Mesothelial cell of epicardium (in vitro differentiated cells): ENCODE results near the gene RIN2. TPM values are rescaled to one million over a fixed set of nuclear protein-coding genes. Genes with fewer than 3 reads are reported as not detected.

ENCODE experiments used
- DNase-seq, 2 experiments: peaks; one replicate each; pipeline ENCODE4 v3.0.0; 2021; ENCODE audit warnings: low spot score in 2 of 2; ENCODE audit not compliant: unreplicated experiment in 2 of 2
- H3K27ac Mint-ChIP-seq: 2 replicates; pipeline ENCODE4 v1.8.0; 2021; ENCODE audit warnings: mixed read lengths
- H3K27me3 Mint-ChIP-seq: 2 replicates; pipeline ENCODE4 v1.8.0; 2021; ENCODE audit warnings: low read depth, mixed read lengths
- H3K36me3 Mint-ChIP-seq: 2 replicates; pipeline ENCODE4 v1.8.0; 2021; ENCODE audit warnings: mixed read lengths
- H3K4me1 Mint-ChIP-seq: 2 replicates; pipeline ENCODE4 v1.8.0; 2021; ENCODE audit warnings: mixed read lengths
- H3K4me3 Mint-ChIP-seq: 2 replicates; pipeline ENCODE4 v1.8.0; 2021; ENCODE audit warnings: mild to moderate bottlenecking, moderate library complexity, mixed read lengths
- H3K9me3 Mint-ChIP-seq: 2 replicates; pipeline ENCODE4 v1.8.0; 2021; ENCODE audit warnings: mixed read lengths
- total RNA-seq: library from RNA; stranded (reverse); gene quantifications from 3 replicates; pipeline ENCODE4 v1.2.1, GENCODE V29; 2021
- TF ChIP-seq, protein P1 (sequence below): fragments of 200-600 bp; sonication (generic); IDR thresholded peaks from one replicate; pipeline ENCODE4 v1.5.0; 2021; ENCODE audit warnings: antibody characterized with exemption; ENCODE audit not compliant: unreplicated experiment

Gene RIN2
- 57.9 to 63.1 TPM (median 59.4 TPM) in 3 replicates for total RNA-seq

- TF ChIP-seq, protein P1, sequence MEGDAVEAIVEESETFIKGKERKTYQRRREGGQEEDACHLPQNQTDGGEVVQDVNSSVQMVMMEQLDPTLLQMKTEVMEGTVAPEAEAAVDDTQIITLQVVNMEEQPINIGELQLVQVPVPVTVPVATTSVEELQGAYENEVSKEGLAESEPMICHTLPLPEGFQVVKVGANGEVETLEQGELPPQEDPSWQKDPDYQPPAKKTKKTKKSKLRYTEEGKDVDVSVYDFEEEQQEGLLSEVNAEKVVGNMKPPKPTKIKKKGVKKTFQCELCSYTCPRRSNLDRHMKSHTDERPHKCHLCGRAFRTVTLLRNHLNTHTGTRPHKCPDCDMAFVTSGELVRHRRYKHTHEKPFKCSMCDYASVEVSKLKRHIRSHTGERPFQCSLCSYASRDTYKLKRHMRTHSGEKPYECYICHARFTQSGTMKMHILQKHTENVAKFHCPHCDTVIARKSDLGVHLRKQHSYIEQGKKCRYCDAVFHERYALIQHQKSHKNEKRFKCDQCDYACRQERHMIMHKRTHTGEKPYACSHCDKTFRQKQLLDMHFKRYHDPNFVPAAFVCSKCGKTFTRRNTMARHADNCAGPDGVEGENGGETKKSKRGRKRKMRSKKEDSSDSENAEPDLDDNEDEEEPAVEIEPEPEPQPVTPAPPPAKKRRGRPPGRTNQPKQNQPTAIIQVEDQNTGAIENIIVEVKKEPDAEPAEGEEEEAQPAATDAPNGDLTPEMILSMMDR: no peak
- Mint-ChIP-seq H3K4me1 (peaks cover 48% of the 10 kb centered on the region), H3K4me3 (peak within 1 kb of the TSS; percentile 92), H3K9me3 (no peaks in the 10 kb centered on the region), H3K36me3 (peaks cover 9% of the 10 kb centered on the region), H3K27me3 (no peaks in the 10 kb centered on the region), H3K27ac (peak within 1 kb of the TSS; percentile 98)
- DNase-seq: peak in 1 of 2 experiments; percentile 77
Observed at GRCh38 chr20:19758133-19758500, at the start of gene RIN2. Gene RIN2, plus strand, starts transcription at chr20:19758258. Its CDS starts 131,344 bp downstream, at chr20:19889602.

DNA sequence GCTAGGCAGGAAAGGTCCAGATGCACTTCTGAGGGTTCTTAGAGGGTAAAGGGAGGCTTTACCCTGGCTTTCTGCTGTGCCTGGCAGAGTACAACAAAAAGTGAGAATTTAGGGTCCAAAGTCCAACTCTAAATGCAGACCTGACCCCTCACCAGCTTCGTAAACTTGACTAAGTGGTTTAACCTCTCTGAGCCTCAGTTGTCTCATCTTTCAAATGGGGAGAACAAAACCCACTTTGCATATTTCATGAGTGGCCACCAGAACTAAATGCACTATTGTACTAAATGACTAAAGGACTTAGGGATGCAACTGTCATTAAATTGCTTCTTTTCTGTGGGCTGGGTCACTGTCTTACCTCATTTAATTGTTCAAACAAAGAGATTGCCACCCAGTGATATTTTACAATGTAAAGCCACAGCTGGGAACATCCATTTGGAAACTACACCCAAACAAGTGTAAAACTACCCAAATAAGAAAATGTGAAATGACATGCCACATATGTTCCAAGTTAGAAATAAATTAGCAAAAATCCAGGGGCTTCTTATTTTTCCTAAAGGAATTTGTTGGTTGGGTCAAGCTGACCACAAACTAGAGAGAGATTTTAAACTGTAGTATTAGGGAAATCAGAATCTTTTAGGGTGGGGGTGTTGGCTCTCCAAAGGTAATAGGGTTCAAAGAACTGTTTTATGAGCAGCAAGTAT, 48.3 kb upstream of the RIN2 start:
- TF ChIP-seq, protein P1: no peak
- H3K27me3 Mint-ChIP-seq: no peaks in the 10 kb centered on the region
- H3K4me3 Mint-ChIP-seq: no peak overlapping the region
- no peaks in the 10 kb centered on the region for H3K9me3 Mint-ChIP-seq
- no peak overlapping the region for H3K27ac Mint-ChIP-seq
- DNase-seq: no peak
- no peaks in the 10 kb centered on the region for H3K36me3 Mint-ChIP-seq
- peaks cover 40% of the 10 kb centered on the region for H3K4me1 Mint-ChIP-seq

- no peak overlapping the region for H3K4me3 Mint-ChIP-seq
- peak overlapping the region; percentile 41 for H3K27ac Mint-ChIP-seq
- no peak for DNase-seq
- H3K4me1 Mint-ChIP-seq: peaks cover 41% of the 10 kb centered on the region
- TF ChIP-seq, protein P1: no peak
- H3K36me3 Mint-ChIP-seq: no peaks in the 10 kb centered on the region
- no peaks in the 10 kb centered on the region for H3K27me3 Mint-ChIP-seq
- H3K9me3 Mint-ChIP-seq: no peaks in the 10 kb centered on the region
Observed at GRCh38 chr20:19710336-19711120, 47.5 kb upstream of the RIN2 start.

DNA sequence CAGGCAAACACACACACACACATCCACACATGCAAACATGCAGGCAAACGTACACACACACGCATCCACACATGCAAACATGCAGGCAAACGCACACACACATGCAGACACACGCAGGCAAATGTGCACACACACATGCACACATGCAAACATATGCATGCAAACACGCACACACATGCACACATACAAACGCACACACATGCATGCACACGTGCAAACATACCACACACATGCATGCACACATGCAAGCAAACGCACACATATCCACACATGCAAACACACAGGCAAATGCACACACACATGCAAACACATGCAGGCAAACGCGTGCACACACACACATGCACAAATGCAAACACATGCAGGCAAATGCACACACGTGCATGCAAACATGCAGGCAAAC, 46.9 kb upstream of the RIN2 start:
- no peaks in the 10 kb centered on the region for H3K9me3 Mint-ChIP-seq
- H3K27ac Mint-ChIP-seq: peak overlapping the region; percentile 3
- no peak for DNase-seq
- H3K27me3 Mint-ChIP-seq: no peaks in the 10 kb centered on the region
- H3K4me1 Mint-ChIP-seq: peaks cover 41% of the 10 kb centered on the region
- H3K4me3 Mint-ChIP-seq: no peak overlapping the region
- TF ChIP-seq, protein P1: no peak
- H3K36me3 Mint-ChIP-seq: no peaks in the 10 kb centered on the region

DNA sequence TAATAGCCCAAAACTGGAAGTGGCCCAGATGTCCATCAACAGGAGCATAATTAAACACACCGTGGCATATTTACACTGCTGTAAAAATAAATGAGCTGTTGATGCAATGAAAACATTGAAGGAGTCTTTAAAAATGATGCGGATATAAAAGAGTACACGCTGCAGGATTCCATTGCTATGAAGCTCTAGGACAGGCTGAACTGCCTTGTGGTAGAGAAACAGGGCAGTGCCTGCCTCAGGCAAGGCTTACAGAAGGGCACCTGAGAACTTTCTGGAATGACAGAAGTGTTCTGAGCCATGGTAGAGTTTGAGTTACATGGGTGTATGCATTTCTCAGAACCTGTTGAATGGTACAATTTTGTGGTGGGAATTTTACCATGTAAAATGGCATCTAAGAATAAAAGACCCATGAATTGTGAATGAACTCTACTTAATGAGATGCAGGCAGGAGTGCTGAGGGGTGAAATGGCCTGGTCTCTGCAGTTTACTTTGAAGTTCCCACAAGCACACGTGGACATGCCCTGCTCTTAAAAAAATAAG, 45.3 kb upstream of the RIN2 start:
- H3K4me3 Mint-ChIP-seq: no peak overlapping the region
- TF ChIP-seq, protein P1: no peak
- H3K27me3 Mint-ChIP-seq: no peaks in the 10 kb centered on the region
- no peak for DNase-seq
- H3K27ac Mint-ChIP-seq: peak overlapping the region; percentile 90
- H3K4me1 Mint-ChIP-seq: peaks cover 41% of the 10 kb centered on the region
- peaks cover 3% of the 10 kb centered on the region for H3K9me3 Mint-ChIP-seq
- no peaks in the 10 kb centered on the region for H3K36me3 Mint-ChIP-seq
